GM19023 (cell line): ENCODE results near the gene TNFRSF13B.
"Not testable (repeated sequence)": the region's sequence is repeated elsewhere in the genome, so short reads cannot be mapped to it uniquely, and the experiment has no call there.

ENCODE experiments used
- ATAC-seq: cut with Tn5 transposase; IDR thresholded peaks from one replicate; pipeline ENCODE4 v1.9.1; 2021; ENCODE audit warnings: mild to moderate bottlenecking, moderate library complexity; ENCODE audit not compliant: unreplicated experiment

TNFRSF13B gene

GRCh38 chr17:16971458-16972338 lies at the start of gene TNFRSF13B:
TNFRSF13B (minus strand) TSS chr17:16972118; CDS start chr17:16972075, 43 bp downstream.
- ATAC-seq, result peak; percentile 36

GRCh38 chr17:17021194-17021863 lies 49.4 kb upstream of the TNFRSF13B start:
- no peak for ATAC-seq

- ATAC-seq, result no peak
These were observed 48.9 kb upstream of the TNFRSF13B start for GRCh38 chr17:17020821-17021193.

- no peak for ATAC-seq
These were observed 48.1 kb upstream of the TNFRSF13B start for GRCh38 chr17:17019891-17020456.

- ATAC-seq, result no peak
These were observed 47.5 kb upstream of the TNFRSF13B start for GRCh38 chr17:17019430-17019762.

- no peak for ATAC-seq
These were observed 46.9 kb upstream of the TNFRSF13B start for GRCh38 chr17:17018612-17019429.

- ATAC-seq, result no peak
These were observed 46.1 kb upstream of the TNFRSF13B start for GRCh38 chr17:17018021-17018441.

GRCh38 chr17:17017343-17018014 lies 45.6 kb upstream of the TNFRSF13B start:
- ATAC-seq, result no peak

GRCh38 chr17:17016199-17017197 lies 44.6 kb upstream of the TNFRSF13B start:
- not testable (repeated sequence) for ATAC-seq

- no peak for ATAC-seq
These were observed 43.3 kb upstream of the TNFRSF13B start for GRCh38 chr17:17015230-17015629.

- not testable (repeated sequence) for ATAC-seq
These were observed 42.8 kb upstream of the TNFRSF13B start for GRCh38 chr17:17014748-17015124.

GRCh38 chr17:17013828-17014747 lies 42.2 kb upstream of the TNFRSF13B start:
- ATAC-seq, result not testable (repeated sequence)

- not testable (repeated sequence) for ATAC-seq
These were observed 39.4 kb upstream of the TNFRSF13B start for GRCh38 chr17:17011043-17011907.

GRCh38 chr17:17010545-17011034 lies 38.7 kb upstream of the TNFRSF13B start:
- not testable (repeated sequence) for ATAC-seq

GRCh38 chr17:17009972-17010371 lies 38.1 kb upstream of the TNFRSF13B start:
- ATAC-seq, result not testable (repeated sequence)

GRCh38 chr17:17008621-17009397 lies 36.9 kb upstream of the TNFRSF13B start:
- ATAC-seq, result not testable (repeated sequence)
